Posterior vena cava (tissue), 2 donors: ENCODE data around the gene PGM5. TPM values are rescaled to one million over a fixed set of nuclear protein-coding genes. Genes with fewer than 3 reads are reported as not detected.

Source experiments
- DNase-seq: peaks from one replicate; pipeline ENCODE4 v3.0.0-alpha.2; 2020; ENCODE audit warnings: low spot score
- intact Hi-C, 2 donors: fragments of 100-400 bp; cut with DNase I; formaldehyde crosslinking; loops; one replicate each; pipeline versions ENCODE4 v1.14.1 to v1.14.2; 2022 to 2023
- total RNA-seq, 2 donors: library from RNA; stranded (reverse); fragmentation: NEBNext Ultra II Directional; extraction: Animal tissue kit (Norgen Biotek cat#: 25700); gene quantifications; one replicate each; pipeline ENCODE4 v1.2.1, GENCODE V29; 2021
- donor health status: DM: yes; HTN: yes; CAD: no.
- donor health status: DM: yes; HTN: yes; CAD: no.

The PGM5 gene
- total RNA-seq, 2 donors from 2014 or later, result 226 to 235 TPM

- DNase-seq, result no peak
- intact Hi-C loops, result no loop called here
Observed at GRCh38 chr9:68476847-68477246, 120.4 kb downstream of the PGM5 start.

GRCh38 chr9:68480807-68481206, 124.4 kb downstream of the PGM5 start:
- intact Hi-C loops, result no loop called here
- DNase-seq, result no peak

- no peak for DNase-seq
- intact Hi-C loops, result no loop called here
Observed at GRCh38 chr9:68482548-68482947, 126.1 kb downstream of the PGM5 start.

- intact Hi-C loops, result no loop called here
- no peak for DNase-seq
Observed at GRCh38 chr9:68488126-68488525, 131.7 kb downstream of the PGM5 start.

- intact Hi-C loops, result no loop called here
- no peak for DNase-seq
Observed at GRCh38 chr9:68489646-68490045, 133.2 kb downstream of the PGM5 start.

- intact Hi-C loops, result no loop called here
- no peak for DNase-seq
Observed at GRCh38 chr9:68492806-68493205, 136.4 kb downstream of the PGM5 start.

- intact Hi-C loops, result no loop called here
- no peak for DNase-seq
Observed at GRCh38 chr9:68493541-68493940, 137.1 kb downstream of the PGM5 start.

GRCh38 chr9:68493958-68494577, 137.7 kb downstream of the PGM5 start:
- intact Hi-C loops, result no loop called here
- DNase-seq, result no peak

GRCh38 chr9:68495247-68495646, 138.8 kb downstream of the PGM5 start:
- no peak for DNase-seq
- intact Hi-C loops, result no loop called here

GRCh38 chr9:68496356-68496755, 139.9 kb downstream of the PGM5 start:
- DNase-seq, result no peak
- intact Hi-C loops, result no loop called here

GRCh38 chr9:68497629-68498028, 141.2 kb downstream of the PGM5 start:
- intact Hi-C loops, result no loop called here
- no peak for DNase-seq

- DNase-seq, result no peak
- intact Hi-C loops, result no loop called here
Observed at GRCh38 chr9:68498816-68499215, 142.4 kb downstream of the PGM5 start.

GRCh38 chr9:68500457-68501381, 144.3 kb downstream of the PGM5 start:
- intact Hi-C loops, result no loop called here

GRCh38 chr9:68502279-68502678, 145.9 kb downstream of the PGM5 start:
- DNase-seq, result no peak
- intact Hi-C loops, result no loop called here

More at GRCh38 chr9:68500457-68501381, 144.3 kb downstream of the PGM5 start:
- DNase-seq, result no peak

- DNase-seq, result no peak
- intact Hi-C loops, result no loop called here
Observed at GRCh38 chr9:68505681-68506409, 149.4 kb downstream of the PGM5 start.

GRCh38 chr9:68506551-68506950, 150.1 kb downstream of the PGM5 start:
- no peak for DNase-seq
- intact Hi-C loops, result no loop called here

GRCh38 chr9:68507130-68507805, 150.9 kb downstream of the PGM5 start:
- DNase-seq, result no peak
- intact Hi-C loops, result no loop called here

GRCh38 chr9:68507806-68508145, 151.4 kb downstream of the PGM5 start:
- intact Hi-C loops, result no loop called here
- no peak for DNase-seq

GRCh38 chr9:68508547-68508946, 152.1 kb downstream of the PGM5 start:
- intact Hi-C loops, result no loop called here
- DNase-seq, result no peak

GRCh38 chr9:68509689-68510088, 153.3 kb downstream of the PGM5 start:
- DNase-seq, result no peak
- intact Hi-C loops, result loop anchor here in 1 of 2 donors (5.0 kb wide), 1 partner anchor 53 kb away; no protein-coding TSS in a partner anchor
